Measurements from ENCODE around the gene RNU1-3.

The RNU1-3 gene

DNA sequence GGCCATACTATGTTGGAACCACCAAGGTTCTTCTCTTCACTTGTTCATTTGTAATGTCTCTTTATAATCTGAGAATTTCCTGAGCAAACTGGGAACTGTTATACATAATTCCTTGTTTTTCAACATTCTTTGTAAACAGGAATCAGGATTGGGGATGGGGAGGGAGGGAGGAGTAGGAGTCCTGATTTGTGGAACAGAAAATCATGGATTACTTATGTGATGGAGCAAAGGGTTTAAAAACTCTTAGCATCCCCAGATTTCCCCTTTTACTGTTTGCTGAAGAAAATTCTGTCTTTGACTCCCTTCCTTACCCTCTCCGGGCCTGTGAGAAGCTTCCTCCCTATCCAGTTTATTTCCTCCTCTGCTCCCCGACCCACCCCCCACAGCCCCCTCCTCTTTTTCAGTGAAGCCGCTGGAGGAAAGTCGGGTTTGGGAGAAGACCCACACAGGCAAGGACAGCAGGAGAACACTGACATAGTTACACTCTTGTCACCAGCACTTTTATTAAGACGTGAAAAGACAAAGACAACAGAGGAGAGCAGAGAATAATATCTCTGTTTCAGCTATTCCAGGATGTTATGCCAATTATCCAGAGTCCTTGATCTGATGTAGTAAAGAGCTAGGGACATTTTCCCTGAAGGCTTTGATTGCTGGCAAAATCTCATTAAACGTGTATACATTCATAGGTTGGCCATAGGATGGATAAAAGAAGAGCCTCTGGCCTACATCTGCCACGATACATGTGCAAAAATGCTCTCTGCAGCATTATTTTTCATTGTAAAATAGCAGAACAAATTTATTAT, 48.8 kb downstream of the RNU1-3 start:
- DNase-seq (ENCODE audit: low spot score): no peak

GRCh38 chr1:16617114-16617631, 49.6 kb downstream of the RNU1-3 start:
- TF ChIP-seq, protein P1, sequence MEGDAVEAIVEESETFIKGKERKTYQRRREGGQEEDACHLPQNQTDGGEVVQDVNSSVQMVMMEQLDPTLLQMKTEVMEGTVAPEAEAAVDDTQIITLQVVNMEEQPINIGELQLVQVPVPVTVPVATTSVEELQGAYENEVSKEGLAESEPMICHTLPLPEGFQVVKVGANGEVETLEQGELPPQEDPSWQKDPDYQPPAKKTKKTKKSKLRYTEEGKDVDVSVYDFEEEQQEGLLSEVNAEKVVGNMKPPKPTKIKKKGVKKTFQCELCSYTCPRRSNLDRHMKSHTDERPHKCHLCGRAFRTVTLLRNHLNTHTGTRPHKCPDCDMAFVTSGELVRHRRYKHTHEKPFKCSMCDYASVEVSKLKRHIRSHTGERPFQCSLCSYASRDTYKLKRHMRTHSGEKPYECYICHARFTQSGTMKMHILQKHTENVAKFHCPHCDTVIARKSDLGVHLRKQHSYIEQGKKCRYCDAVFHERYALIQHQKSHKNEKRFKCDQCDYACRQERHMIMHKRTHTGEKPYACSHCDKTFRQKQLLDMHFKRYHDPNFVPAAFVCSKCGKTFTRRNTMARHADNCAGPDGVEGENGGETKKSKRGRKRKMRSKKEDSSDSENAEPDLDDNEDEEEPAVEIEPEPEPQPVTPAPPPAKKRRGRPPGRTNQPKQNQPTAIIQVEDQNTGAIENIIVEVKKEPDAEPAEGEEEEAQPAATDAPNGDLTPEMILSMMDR (IDR thresholded peaks at IDR 0.05; ENCODE audit: extremely low read depth, missing control alignments): no peak
- peak; percentile 61 for DNase-seq (ENCODE audit: low spot score)

More for the DNA sequence above, 48.8 kb downstream of the RNU1-3 start:
- TF ChIP-seq, protein P1 (IDR thresholded peaks at IDR 0.05; ENCODE audit: extremely low read depth, missing control alignments): no peak
